ENCODE measurements around the gene CTIF. TPM values are rescaled to one million over a fixed set of nuclear protein-coding genes. Genes with fewer than 3 reads are reported as not detected.

The CTIF gene
- polyA plus RNA-seq, 1 of the 3 experiments (the other 2 are of a cell fraction) = 47.2 TPM

GRCh38 chr18:48857023-48857694 lies 318.3 kb downstream of the CTIF start:
- Histone ChIP-seq H3K27ac (ENCODE audit: low read depth in 2 of 2, low read length in 1 of 2) (no peak overlapping the region), H3F3A (replicated peaks; ENCODE audit: insufficient read depth) (no peaks in the 10 kb centered on the region), H3K9me3 (no peaks in the 10 kb centered on the region), H3K27me3 (ENCODE audit: insufficient read depth) (no peaks in the 10 kb centered on the region), H3K9me2 (no peaks in the 10 kb centered on the region), H3K79me2 (ENCODE audit: insufficient read depth) (peaks cover 5% of the 10 kb centered on the region; the same call in 1 of the 2 replicates), H4K20me1 (ENCODE audit: insufficient read depth) (no peaks in the 10 kb centered on the region), H3K36me3 (replicated peaks in 1 of 2; ENCODE audit: control insufficient read depth in 1 of 2, insufficient read depth in 2 of 2, low read length in 1 of 2) (peaks cover 9 to 12% of the 10 kb centered on the region in 2 experiments), H2AFZ (ENCODE audit: low read depth) (no peak overlapping the region), H3K9ac (no peak overlapping the region), H3K4me2 (no peak overlapping the region), H3K4me1 (ENCODE audit: control insufficient read depth in 1 of 2, insufficient read depth in 2 of 2, low read depth in 1 of 2, low read length in 1 of 2) (peaks cover 6 to 65% of the 10 kb centered on the region in 2 experiments; a peak in 3 of 4 replicates), H3K4me3 (ENCODE audit: low read depth in 2 of 2, low read length in 1 of 2) (no peak overlapping the region)
- no peak for TF ChIP-seq JUND (IDR thresholded peaks at IDR 0.05)
- TF ChIP-seq GATA2 (CRISPR knock-in tag; IDR thresholded peaks at IDR 0.05) = no peak
- no peak for TF ChIP-seq EP300 (IDR thresholded peaks at IDR 0.05; ENCODE audit: borderline replicate concordance in 1 of 2, low read depth in 1 of 2, low read length in 1 of 2)
- TF ChIP-seq FOXJ3 (CRISPR knock-in tag; IDR thresholded peaks at IDR 0.05) = no peak
- TF ChIP-seq MEF2A (IDR thresholded peaks at IDR 0.05; ENCODE audit: borderline replicate concordance, low read depth) = no peak
- no peak for TF ChIP-seq FOSL2 (IDR thresholded peaks at IDR 0.05; ENCODE audit: borderline replicate concordance, low read depth)
- no peak for TF ChIP-seq EZH2phosphoT487 (IDR thresholded peaks at IDR 0.05; ENCODE audit: borderline replicate concordance, low read depth)
- TF ChIP-seq GABPA (IDR thresholded peaks at IDR 0.05; ENCODE audit: low read depth) = no peak
- TF ChIP-seq YY1 (IDR thresholded peaks at IDR 0.05; ENCODE audit: low read depth) = no peak
- TF ChIP-seq, protein P1, sequence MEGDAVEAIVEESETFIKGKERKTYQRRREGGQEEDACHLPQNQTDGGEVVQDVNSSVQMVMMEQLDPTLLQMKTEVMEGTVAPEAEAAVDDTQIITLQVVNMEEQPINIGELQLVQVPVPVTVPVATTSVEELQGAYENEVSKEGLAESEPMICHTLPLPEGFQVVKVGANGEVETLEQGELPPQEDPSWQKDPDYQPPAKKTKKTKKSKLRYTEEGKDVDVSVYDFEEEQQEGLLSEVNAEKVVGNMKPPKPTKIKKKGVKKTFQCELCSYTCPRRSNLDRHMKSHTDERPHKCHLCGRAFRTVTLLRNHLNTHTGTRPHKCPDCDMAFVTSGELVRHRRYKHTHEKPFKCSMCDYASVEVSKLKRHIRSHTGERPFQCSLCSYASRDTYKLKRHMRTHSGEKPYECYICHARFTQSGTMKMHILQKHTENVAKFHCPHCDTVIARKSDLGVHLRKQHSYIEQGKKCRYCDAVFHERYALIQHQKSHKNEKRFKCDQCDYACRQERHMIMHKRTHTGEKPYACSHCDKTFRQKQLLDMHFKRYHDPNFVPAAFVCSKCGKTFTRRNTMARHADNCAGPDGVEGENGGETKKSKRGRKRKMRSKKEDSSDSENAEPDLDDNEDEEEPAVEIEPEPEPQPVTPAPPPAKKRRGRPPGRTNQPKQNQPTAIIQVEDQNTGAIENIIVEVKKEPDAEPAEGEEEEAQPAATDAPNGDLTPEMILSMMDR (IDR thresholded peaks at IDR 0.05) = no peak
- no peak for TF ChIP-seq RCOR1 (IDR thresholded peaks at IDR 0.05; ENCODE audit: low read length)
- ChIA-PET CTCF (no interaction called here), POLR2A (no interaction called here)
- 96% methylated on average over 9 of the region's 14 CpGs for WGBS (ENCODE audit: low lambda C conversion rate)
- no peak for DNase-seq

DNA sequence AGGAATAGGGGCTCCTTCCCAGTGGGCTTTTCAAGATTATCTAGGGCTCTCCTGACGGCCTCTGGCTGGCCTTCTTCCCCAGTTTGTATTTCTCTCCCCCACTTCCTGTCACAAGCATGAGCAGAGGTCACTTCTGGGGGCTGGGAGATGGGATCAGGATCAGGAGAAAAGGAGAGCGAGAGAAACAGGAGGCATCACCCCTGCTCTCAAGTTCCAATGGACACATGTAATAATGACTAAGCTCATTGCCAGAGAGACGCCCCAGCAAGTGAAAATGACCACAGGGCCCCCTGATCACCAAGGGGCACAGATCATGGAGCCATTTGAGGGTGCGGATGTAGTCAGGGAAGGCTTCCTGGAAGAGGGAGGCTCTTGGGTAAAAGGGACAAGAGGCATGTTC lies 319.8 kb downstream of the CTIF start:
- Histone ChIP-seq H3K36me3 (replicated peaks in 1 of 2; ENCODE audit: control insufficient read depth in 1 of 2, insufficient read depth in 2 of 2, low read length in 1 of 2) (peaks cover 5 to 22% of the 10 kb centered on the region in 2 experiments), H3K4me3 (ENCODE audit: low read depth in 2 of 2, low read length in 1 of 2) (no peak overlapping the region), H3K9me3 (no peaks in the 10 kb centered on the region), H3K27me3 (ENCODE audit: insufficient read depth) (no peaks in the 10 kb centered on the region), H2AFZ (ENCODE audit: low read depth) (no peak overlapping the region), H3K79me2 (ENCODE audit: insufficient read depth) (peaks cover 5% of the 10 kb centered on the region; the same call in 1 of the 2 replicates), H4K20me1 (ENCODE audit: insufficient read depth) (no peaks in the 10 kb centered on the region), H3K9ac (no peak overlapping the region), H3K9me2 (no peaks in the 10 kb centered on the region), H3F3A (replicated peaks; ENCODE audit: insufficient read depth) (no peaks in the 10 kb centered on the region), H3K27ac (ENCODE audit: low read depth in 2 of 2, low read length in 1 of 2) (peak overlapping the region in 1 of 2 experiments; percentile 99; a peak in 2 of 4 replicates), H3K4me1 (ENCODE audit: control insufficient read depth in 1 of 2, insufficient read depth in 2 of 2, low read depth in 1 of 2, low read length in 1 of 2) (peaks cover 3 to 51% of the 10 kb centered on the region in 2 experiments; a peak in 3 of 4 replicates), H3K4me2 (no peak overlapping the region)
- TF ChIP-seq, protein P2, sequence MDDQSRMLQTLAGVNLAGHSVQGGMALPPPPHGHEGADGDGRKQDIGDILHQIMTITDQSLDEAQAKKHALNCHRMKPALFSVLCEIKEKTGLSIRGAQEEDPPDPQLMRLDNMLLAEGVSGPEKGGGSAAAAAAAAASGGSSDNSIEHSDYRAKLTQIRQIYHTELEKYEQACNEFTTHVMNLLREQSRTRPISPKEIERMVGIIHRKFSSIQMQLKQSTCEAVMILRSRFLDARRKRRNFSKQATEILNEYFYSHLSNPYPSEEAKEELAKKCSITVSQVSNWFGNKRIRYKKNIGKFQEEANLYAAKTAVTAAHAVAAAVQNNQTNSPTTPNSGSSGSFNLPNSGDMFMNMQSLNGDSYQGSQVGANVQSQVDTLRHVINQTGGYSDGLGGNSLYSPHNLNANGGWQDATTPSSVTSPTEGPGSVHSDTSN (IDR thresholded peaks at IDR 0.05) = no peak
- no peak for TF ChIP-seq RFX5 (IDR thresholded peaks at IDR 0.05; ENCODE audit: low read length)
- no peak for TF ChIP-seq RCOR1 (IDR thresholded peaks at IDR 0.05; ENCODE audit: low read length)
- TF ChIP-seq CHD2 (IDR thresholded peaks at IDR 0.05; ENCODE audit: low read length, partially characterized antibody) = no peak
- 86% methylated on average over 4 of the region's 4 CpGs for WGBS (ENCODE audit: low lambda C conversion rate)
- ChIA-PET POLR2A (interaction anchor here (0.6 to 1.9 kb wide), 7 partner anchors 16 to 107 kb away, joined by 3 to 11 read pairs (median 4); no protein-coding TSS in a partner anchor), CTCF (interaction anchor here (0.6 to 4.6 kb wide), 10 partner anchors 10 to 375 kb away, joined by 3 to 21 read pairs (median 4); no protein-coding TSS in a partner anchor)
- DNase-seq = no peak

Data from SK-N-SH (cell line).